Measurements from ENCODE around the gene FOXC2.
A peak's percentile ranks its signal among the peaks of the same experiment; 100 is the strongest.

Gene FOXC2

DNA sequence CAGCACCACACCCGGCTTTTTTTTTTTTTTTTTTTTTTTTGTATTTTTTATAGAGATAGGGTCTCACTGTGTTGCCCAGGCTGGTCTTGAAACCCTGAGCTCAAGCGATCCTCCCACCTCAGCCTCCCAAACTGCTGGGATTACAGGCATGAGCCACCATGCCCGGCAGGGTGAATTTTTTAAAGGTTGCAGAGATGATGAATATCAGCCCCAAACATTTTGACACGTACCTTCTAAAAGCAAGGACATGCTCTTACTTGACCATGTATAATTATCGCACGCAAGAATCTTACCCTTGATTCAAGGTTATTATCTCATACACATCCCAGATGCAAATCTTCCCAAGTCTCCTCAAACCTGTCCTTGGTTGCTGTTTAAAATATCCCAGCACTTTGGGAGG is 4.3 kb upstream of the FOXC2 start:
- DNase-seq (ENCODE audit: low spot score in 2 of 2) (no peak), ATAC-seq (no peak)
- H3K4me3 Mint-ChIP-seq: no peak overlapping the region
- no peaks in the 10 kb centered on the region for H3K9me3 Mint-ChIP-seq
- peaks cover 8% of the 10 kb centered on the region for H3K4me1 Mint-ChIP-seq
- no peak overlapping the region for H3K27ac Mint-ChIP-seq
- no peaks in the 10 kb centered on the region for H3K36me3 Mint-ChIP-seq

DNA sequence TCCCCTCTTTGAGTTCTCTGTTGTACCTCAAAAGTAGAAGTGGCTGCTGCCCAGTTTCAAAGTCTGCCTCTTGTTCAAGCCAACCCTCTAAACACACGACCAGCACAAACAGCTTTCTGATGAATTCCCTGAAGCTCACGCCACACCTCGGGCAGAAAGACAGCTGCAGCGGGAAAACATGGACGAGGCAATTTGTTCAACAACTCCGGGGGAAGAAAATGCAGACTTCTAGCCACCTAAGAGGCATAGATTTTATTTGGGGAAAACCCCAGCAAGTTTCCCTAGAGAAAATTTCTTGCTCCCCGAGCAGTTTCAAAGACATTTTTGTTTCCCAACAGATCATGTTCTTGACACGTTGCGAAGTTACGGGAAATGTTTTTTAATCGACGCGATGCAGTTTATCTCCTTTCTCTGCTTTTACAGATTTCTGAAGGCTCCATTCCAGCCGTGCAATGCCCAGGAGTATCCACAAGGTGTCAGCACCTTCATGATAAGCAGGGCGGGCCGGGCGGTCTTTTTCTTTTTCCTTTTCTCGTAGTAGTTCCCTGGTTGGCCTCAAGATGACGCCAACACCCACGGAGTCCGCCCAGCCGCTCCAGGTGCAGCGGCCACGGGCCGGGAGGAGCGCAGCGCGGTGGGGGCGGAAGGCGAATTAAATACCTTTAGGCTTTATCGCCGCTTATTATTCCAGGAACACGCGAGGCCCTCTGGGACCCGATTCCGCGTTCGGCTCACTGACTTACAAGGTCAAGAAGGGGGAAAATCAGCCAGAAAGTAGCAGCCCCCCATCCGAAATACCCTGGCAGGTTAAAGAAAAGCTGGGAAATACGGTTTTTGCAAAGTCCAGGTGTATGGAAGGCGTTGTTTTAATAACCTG is 2.9 kb upstream of the FOXC2 start:
- peaks cover 8% of the 10 kb centered on the region for H3K4me1 Mint-ChIP-seq
- no peak overlapping the region for H3K27ac Mint-ChIP-seq
- peak overlapping the region; percentile 44 for H3K4me3 Mint-ChIP-seq
- ATAC-seq (peak; percentile 79), DNase-seq (ENCODE audit: low spot score in 2 of 2) (peak; percentile 81 to 92)
- H3K36me3 Mint-ChIP-seq: peaks cover 2% of the 10 kb centered on the region
- no peaks in the 10 kb centered on the region for H3K9me3 Mint-ChIP-seq

DNA sequence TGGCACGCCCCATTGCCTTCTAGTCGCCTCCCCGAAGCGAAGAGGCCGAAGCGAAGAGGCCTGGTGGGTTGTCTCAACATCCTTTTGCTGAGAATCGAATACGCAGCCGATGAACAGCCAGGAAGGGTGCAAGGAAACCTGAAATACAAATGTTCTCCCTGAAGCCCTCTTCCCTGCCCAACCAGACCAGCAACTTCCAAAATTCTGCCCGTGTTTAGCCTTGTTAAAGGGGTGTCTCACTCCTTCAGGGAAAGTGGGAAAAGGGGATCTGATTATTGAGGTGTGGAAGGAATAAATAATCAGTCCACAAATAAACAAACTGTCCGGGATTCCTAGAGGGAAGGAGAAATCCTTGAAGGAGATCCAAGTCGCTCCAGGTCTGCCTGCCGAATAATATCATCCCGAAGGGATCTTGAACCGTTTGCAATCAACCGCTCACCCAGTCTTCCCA is 1.4 kb upstream of the FOXC2 start:
- no peak for ATAC-seq
- no peak overlapping the region for H3K4me3 Mint-ChIP-seq
- H3K9me3 Mint-ChIP-seq: no peaks in the 10 kb centered on the region
- H3K4me1 Mint-ChIP-seq: peaks cover 8% of the 10 kb centered on the region
- DNase-seq (ENCODE audit: low spot score in 2 of 2): no peak
- no peak overlapping the region for H3K27ac Mint-ChIP-seq
- peaks cover 5% of the 10 kb centered on the region for H3K36me3 Mint-ChIP-seq

- no peaks in the 10 kb centered on the region for H3K9me3 Mint-ChIP-seq
- ATAC-seq: no peak
- peaks cover 8% of the 10 kb centered on the region for H3K4me1 Mint-ChIP-seq
- peaks cover 5% of the 10 kb centered on the region for H3K36me3 Mint-ChIP-seq
- H3K27ac Mint-ChIP-seq: no peak overlapping the region
- H3K4me3 Mint-ChIP-seq: no peak overlapping the region
- DNase-seq (ENCODE audit: low spot score in 2 of 2): no peak
Measured at GRCh38 chr16:86565644-86566511, 751 bp upstream of the FOXC2 start.

- DNase-seq (ENCODE audit: low spot score in 2 of 2) (no peak), ATAC-seq (no peak)
- H3K4me1 Mint-ChIP-seq: peaks cover 8% of the 10 kb centered on the region
- peaks cover 5% of the 10 kb centered on the region for H3K36me3 Mint-ChIP-seq
- H3K9me3 Mint-ChIP-seq: no peaks in the 10 kb centered on the region
- H3K4me3 Mint-ChIP-seq: no peak overlapping the region
- no peak overlapping the region for H3K27ac Mint-ChIP-seq
Measured at GRCh38 chr16:86566966-86567700, 504 bp downstream of the FOXC2 start.

DNA sequence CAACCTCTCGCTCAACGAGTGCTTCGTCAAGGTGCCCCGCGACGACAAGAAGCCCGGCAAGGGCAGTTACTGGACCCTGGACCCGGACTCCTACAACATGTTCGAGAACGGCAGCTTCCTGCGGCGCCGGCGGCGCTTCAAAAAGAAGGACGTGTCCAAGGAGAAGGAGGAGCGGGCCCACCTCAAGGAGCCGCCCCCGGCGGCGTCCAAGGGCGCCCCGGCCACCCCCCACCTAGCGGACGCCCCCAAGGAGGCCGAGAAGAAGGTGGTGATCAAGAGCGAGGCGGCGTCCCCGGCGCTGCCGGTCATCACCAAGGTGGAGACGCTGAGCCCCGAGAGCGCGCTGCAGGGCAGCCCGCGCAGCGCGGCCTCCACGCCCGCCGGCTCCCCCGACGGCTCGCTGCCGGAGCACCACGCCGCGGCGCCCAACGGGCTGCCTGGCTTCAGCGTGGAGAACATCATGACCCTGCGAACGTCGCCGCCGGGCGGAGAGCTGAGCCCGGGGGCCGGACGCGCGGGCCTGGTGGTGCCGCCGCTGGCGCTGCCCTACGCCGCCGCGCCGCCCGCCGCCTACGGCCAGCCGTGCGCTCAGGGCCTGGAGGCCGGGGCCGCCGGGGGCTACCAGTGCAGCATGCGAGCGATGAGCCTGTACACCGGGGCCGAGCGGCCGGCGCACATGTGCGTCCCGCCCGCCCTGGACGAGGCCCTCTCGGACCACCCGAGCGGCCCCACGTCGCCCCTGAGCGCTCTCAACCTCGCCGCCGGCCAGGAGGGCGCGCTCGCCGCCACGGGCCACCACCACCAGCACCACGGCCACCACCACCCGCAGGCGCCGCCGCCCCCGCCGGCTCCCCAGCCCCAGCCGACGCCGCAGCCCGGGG is 1.3 kb downstream of the FOXC2 start:
- Mint-ChIP-seq H3K4me1 (peaks cover 8% of the 10 kb centered on the region), H3K4me3 (no peak overlapping the region), H3K36me3 (peaks cover 5% of the 10 kb centered on the region), H3K9me3 (no peaks in the 10 kb centered on the region), H3K27ac (no peak overlapping the region)
- DNase-seq (ENCODE audit: low spot score in 2 of 2) (no peak), ATAC-seq (no peak)

DNA sequence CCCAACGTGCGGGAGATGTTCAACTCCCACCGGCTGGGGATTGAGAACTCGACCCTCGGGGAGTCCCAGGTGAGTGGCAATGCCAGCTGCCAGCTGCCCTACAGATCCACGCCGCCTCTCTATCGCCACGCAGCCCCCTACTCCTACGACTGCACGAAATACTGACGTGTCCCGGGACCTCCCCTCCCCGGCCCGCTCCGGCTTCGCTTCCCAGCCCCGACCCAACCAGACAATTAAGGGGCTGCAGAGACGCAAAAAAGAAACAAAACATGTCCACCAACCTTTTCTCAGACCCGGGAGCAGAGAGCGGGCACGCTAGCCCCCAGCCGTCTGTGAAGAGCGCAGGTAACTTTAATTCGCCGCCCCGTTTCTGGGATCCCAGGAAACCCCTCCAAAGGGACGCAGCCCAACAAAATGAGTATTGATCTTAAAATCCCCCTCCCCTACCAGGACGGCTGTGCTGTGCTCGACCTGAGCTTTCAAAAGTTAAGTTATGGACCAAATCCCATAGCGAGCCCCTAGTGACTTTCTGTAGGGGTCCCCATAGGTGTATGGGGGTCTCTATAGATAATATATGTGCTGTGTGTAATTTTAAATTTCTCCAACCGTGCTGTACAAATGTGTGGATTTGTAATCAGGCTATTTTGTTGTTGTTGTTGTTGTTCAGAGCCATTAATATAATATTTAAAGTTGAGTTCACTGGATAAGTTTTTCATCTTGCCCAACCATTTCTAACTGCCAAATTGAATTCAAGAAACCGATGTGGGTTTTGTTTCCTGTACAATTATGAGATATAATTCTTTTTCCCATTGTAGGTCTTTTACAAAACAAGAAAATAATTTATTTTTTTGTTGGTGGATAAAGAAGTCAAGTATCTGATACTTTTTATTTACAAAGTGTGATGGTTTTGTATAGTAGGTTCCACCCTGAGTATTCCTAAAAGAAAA is 2.3 kb downstream of the FOXC2 start:
- Mint-ChIP-seq H3K27ac (no peak overlapping the region), H3K4me3 (no peak overlapping the region)

DNA sequence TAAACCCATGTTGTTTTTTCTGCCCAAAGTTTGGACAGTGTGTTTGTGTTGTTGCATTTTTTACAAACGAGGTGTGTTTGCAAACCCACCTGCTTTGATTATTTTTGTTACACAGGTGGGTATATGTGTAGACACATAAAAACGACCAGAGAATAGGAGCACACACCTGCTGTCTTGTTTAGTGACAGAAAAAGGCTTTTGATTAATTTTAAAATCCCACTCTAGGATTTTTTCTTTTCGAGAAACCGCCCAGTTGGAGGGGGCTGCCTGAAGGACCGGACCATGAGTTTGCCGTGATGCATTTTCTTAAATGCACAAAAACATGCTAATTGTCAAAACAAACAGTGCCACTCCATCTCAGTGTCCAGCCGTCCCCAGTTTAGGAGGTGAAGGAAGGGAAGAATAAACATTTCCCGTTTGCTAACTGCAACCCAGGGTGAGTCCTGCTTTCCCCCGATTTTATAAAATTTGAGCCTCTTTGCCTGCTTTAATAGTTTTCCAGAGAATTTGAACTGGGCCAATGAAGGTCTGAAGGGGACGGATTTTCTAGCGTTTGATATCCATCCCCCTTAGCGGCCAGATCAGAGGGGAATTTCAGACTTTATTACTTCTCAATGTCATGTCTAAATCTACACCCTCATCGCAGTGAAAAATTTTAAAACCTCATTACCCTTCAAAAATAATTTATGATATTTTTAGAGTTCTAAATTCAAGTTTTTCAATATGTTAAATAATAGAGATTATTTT is 3.2 kb downstream of the FOXC2 start:
- DNase-seq (ENCODE audit: low spot score in 2 of 2) (no peak), ATAC-seq (no peak)
- no peak overlapping the region for H3K27ac Mint-ChIP-seq
- H3K4me1 Mint-ChIP-seq: no peaks in the 10 kb centered on the region
- H3K4me3 Mint-ChIP-seq: no peak overlapping the region
- H3K36me3 Mint-ChIP-seq: peaks cover 5% of the 10 kb centered on the region
- no peaks in the 10 kb centered on the region for H3K9me3 Mint-ChIP-seq

More for the DNA sequence above, 2.3 kb downstream of the FOXC2 start:
- no peak for ATAC-seq
- Mint-ChIP-seq H3K9me3 (no peaks in the 10 kb centered on the region), H3K36me3 (peaks cover 5% of the 10 kb centered on the region), H3K4me1 (peaks cover 1% of the 10 kb centered on the region)
- DNase-seq (ENCODE audit: low spot score in 2 of 2): no peak

- Mint-ChIP-seq H3K27ac (no peak overlapping the region), H3K36me3 (peaks cover 6% of the 10 kb centered on the region), H3K4me3 (no peak overlapping the region), H3K4me1 (no peaks in the 10 kb centered on the region), H3K9me3 (no peaks in the 10 kb centered on the region)
- ATAC-seq: no peak
- no peak for DNase-seq (ENCODE audit: low spot score in 2 of 2)
Measured at GRCh38 chr16:86570558-86571529, 4.2 kb downstream of the FOXC2 start.

- Mint-ChIP-seq H3K36me3 (peaks cover 12% of the 10 kb centered on the region), H3K27ac (no peak overlapping the region), H3K4me1 (peaks cover 6% of the 10 kb centered on the region), H3K9me3 (no peaks in the 10 kb centered on the region), H3K4me3 (no peak overlapping the region)
- ATAC-seq: no peak
- no peak for DNase-seq (ENCODE audit: low spot score in 2 of 2)
Measured at GRCh38 chr16:86571530-86571915, 4.9 kb downstream of the FOXC2 start.

GRCh38 chr16:86572041-86572521 is 5.5 kb downstream of the FOXC2 start:
- H3K36me3 Mint-ChIP-seq: peaks cover 12% of the 10 kb centered on the region
- no peak for DNase-seq (ENCODE audit: low spot score in 2 of 2)
- no peak for ATAC-seq
- peaks cover 6% of the 10 kb centered on the region for H3K4me1 Mint-ChIP-seq
- no peak overlapping the region for H3K4me3 Mint-ChIP-seq
- H3K27ac Mint-ChIP-seq: no peak overlapping the region
- no peaks in the 10 kb centered on the region for H3K9me3 Mint-ChIP-seq

DNA sequence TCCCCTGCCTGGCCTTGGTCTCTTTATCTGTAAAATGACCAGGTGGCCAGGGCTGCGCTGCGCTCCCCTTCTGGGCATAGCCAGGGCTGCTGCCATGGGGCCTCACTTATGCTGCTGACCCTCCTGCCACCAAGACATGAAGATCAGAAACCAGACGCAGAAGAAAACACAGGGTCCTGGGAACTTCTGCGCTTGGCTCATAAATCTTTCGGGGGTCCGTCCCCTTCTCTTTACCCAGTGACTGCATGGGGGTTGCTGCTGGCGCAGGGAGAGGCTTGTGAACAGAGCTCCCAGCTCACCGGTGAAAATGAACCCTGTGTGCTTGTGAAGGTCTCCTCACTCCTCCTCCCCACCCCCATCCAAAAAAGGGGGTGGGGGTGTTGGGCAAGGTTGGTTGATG is 6.0 kb downstream of the FOXC2 start:
- ATAC-seq: no peak
- Mint-ChIP-seq H3K4me1 (peaks cover 6% of the 10 kb centered on the region), H3K4me3 (no peak overlapping the region)

More for the DNA sequence above, 6.0 kb downstream of the FOXC2 start:
- peaks cover 12% of the 10 kb centered on the region for H3K36me3 Mint-ChIP-seq
- no peaks in the 10 kb centered on the region for H3K9me3 Mint-ChIP-seq
- no peak for DNase-seq (ENCODE audit: low spot score in 2 of 2)
- no peak overlapping the region for H3K27ac Mint-ChIP-seq

Measured in stimulated activated effector memory CD8-positive, alpha-beta T cell treated with anti-CD3 and anti-CD28 coated beads, Interleukin-12 subunit alpha, Interleukin-12 subunit beta, amount 100 ng/mL, for 72 hours (primary cell).